SIG-M5 treated with dmso at 0.1 percent for 504 hours (cell line): ENCODE measurements around the gene OBSCN.

Experiments
- DNase-seq: peaks from one replicate; lab custom pipeline; 2025; ENCODE audit not compliant: unreplicated experiment; lab: John Stamatoyannopoulos, UW

The OBSCN gene

GRCh38 chr1:228302086-228302485 is 94.2 kb downstream of the OBSCN start:
- DNase-seq: no peak

GRCh38 chr1:228303596-228303995 is 95.8 kb downstream of the OBSCN start:
- DNase-seq: no peak

DNA sequence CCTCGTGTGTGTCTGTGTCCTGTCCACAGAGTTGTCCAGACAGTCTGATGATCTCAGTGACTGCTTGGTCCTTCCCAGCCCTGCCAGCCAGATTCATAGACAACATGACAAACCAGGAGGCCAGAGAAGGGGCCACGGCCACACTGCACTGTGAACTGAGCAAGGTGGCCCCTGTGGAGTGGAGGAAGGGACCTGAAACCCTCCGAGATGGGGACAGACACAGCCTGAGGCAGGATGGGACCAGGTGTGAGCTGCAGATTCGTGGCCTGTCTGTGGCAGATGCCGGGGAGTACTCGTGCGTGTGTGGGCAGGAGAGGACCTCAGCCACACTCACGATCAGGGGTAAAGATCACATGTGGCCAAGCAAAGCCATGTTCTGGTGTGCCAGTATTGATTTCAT is 96.4 kb downstream of the OBSCN start:
- no peak for DNase-seq

- DNase-seq: no peak
Measured at GRCh38 chr1:228304766-228305395, 97.0 kb downstream of the OBSCN start.

- no peak for DNase-seq
Measured at GRCh38 chr1:228305721-228306152, 97.9 kb downstream of the OBSCN start.

GRCh38 chr1:228306275-228307217 is 98.7 kb downstream of the OBSCN start:
- DNase-seq: no peak

- no peak for DNase-seq
Measured at GRCh38 chr1:228307218-228308023, 99.6 kb downstream of the OBSCN start.

DNA sequence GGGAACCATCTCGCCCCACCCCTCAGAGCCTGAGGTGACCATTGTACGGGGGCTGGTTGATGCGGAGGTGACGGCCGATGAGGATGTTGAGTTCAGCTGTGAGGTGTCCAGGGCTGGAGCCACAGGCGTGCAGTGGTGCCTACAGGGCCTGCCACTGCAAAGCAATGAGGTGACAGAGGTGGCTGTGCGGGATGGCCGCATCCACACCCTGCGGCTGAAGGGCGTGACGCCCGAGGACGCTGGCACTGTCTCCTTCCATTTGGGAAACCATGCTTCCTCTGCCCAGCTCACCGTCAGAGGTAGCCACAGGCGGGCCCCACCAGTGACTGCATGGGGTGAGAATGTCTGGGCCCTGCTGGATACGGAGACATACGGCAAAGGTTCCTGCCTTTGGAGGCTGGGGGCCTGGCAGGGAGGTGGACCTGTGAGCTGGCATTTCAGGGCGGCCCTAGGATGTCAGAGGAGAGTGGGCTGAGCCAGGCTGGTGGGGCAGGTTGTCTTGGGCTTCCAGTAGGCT is 100.3 kb downstream of the OBSCN start:
- no peak for DNase-seq

GRCh38 chr1:228308628-228309325 is 100.9 kb downstream of the OBSCN start:
- DNase-seq: no peak

DNA sequence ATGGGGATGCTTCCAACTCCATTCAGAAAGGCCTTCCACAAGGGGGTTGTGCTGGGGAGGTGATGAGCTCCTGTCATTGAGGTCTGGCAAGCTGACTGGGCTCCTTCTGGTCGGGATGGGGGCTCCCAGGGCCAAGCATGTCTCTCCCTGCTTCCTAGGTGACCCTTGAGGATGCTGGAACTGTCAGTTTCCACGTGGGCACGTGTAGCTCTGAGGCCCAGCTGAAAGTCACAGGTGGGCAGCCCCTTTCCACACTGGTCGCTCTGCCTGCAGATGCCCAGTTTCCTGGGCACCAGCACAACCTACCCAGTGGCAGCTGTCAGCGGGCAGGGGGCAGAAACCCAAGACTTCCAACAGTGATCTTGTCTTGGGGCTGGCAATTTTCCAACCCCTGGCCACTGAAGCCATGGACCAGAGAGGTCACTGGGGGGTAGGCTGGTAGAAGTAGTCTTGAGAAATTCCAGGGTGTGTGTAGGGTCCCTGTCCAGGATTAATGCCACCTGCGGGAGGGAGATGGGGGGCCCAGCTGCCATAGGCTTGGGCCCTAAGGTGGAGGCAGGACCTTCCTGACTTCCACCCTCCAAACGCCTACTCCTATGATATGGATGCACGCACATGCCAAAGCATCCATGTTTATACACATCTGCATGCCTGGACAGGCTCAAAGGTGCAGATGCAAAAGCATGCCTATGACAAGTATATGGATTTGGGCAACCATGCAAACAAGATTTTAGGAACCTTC is 101.7 kb downstream of the OBSCN start:
- no peak for DNase-seq

DNA sequence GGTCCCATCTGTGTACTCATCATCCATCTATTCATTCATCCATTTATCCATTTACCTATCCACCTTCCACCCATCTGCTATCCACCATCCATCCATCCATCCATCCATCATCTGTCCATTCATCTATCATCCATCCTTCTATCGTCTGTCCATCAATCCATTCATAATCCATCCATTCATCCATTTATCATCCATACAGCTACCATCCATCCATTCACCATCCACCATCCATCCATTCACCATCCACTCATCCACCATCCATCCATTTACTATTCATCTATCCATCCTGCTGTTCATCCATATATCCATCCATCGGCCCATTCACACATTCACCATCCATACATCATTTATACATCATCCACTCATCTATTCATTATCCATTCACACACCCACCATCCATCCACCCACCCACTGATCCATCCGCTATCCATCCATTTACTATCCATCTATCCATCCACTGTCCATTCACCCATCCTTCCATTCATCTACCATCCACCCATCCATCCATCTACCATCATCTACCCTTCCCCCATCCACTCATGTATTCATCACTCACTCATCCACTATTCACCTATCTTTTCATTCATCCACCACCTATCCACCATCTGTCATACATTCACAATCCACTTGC is 102.4 kb downstream of the OBSCN start:
- no peak for DNase-seq

DNA sequence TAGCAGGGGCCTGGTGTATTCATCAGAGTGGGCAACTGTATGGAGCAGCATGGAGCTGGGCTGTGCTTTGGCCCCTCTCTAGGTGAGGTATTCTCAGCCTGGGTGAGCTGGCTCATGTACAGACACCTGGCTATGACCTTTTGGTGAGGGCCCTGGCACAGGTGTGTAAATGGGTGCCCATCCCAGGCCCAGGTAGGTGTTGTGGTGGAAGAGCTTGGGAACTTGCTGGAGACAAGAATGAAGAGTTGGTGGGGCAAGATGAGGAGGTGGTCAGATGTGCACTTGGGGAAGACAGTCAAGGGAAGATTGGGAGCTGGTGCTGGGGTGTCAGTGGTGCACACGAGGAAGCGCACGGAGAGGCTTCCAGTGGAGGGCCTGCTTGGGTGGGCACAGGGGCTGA is 103.2 kb downstream of the OBSCN start:
- no peak for DNase-seq

GRCh38 chr1:228312136-228312764 is 104.4 kb downstream of the OBSCN start:
- DNase-seq: no peak

DNA sequence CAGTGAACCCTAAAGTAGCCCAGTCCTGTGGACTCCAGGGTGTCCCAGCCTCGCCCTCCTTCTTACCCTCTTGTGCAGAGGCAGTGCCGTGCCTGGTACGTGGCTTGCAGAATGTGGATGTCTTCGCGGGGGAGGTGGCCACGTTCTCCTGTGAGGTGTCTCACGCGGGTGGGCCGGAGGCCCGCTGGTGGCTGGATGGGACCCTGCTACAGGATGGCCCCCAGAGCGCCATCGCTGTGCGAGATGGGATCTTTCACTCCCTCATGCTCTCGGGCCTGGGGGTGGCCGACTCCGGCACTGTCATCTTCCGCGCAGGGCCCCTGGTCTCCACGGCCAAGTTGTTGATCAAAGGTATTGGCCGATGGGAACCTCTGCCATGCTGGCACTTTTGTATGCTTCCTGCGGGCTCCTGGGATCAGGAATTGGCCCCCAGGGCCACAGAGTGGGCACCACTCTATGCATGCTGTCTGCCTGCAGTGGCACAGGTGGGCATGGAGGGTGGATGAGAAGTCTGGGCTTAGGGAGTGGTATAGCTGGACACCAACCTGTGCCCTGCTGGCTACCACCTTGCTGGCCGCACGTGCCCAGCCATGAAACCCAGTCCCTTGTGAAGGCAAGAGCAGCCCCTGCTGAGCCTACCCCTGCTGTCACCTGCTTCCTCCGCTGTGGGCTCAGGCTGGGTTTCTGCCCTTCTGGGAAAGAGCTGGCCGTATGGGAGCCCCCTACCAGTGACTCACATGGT is 105.9 kb downstream of the OBSCN start:
- no peak for DNase-seq

DNA sequence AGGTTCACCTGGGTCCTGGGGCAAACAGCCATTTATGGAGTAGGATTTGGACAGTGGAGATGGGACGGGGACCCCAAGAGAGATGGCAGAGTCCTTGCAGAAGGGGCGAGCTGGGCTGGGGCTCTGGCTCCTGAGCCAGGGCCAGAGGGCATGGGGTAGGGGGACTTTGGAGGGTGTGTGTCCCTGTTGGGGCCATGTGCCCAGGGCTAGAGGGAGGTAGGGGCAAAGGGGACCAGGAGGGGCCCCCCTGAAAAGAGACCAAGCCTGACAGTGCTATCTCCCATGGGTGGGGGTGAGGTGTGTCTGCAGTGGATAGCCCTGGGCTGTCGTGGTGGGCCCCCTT is 106.4 kb downstream of the OBSCN start:
- DNase-seq: no peak

DNA sequence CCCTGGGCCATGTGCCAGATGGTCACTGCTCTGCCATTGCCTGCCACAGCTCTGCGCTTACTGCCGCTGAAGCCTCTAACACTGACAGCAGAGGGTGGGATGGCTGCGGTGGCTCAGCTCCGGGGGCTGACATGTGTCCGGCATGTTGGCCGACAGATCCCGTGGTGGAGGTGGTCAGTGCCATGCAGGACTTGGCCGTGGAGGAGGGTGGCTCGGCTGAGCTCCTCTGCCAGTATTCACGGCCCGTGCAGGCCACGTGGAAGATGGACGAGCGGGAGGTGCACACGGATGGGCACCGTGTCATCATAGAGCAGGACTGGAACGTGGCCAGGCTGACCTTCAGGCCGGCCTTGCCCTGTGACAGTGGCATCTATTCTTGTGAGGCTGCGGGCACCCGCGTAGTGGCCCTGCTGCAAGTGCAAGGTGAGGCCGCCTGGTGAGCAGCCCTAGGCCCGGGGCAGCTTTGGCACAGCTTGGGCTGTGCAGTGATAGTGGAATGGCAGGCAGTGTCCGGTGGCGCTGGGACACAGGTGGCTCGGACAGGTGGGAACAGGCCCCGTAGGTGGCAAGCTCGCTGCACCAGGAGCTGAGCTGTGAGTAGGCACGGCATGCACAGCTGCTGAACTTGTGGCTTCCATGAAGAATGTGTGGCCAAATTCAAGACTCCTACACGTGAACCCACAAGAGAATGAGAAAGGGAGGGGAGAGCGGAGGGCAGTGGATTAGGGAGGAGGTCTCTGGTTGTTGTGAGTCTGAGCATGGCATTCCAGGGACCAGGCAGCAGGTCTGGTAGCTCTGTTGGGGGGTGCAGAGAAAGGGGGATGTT is 107.0 kb downstream of the OBSCN start:
- no peak for DNase-seq

DNA sequence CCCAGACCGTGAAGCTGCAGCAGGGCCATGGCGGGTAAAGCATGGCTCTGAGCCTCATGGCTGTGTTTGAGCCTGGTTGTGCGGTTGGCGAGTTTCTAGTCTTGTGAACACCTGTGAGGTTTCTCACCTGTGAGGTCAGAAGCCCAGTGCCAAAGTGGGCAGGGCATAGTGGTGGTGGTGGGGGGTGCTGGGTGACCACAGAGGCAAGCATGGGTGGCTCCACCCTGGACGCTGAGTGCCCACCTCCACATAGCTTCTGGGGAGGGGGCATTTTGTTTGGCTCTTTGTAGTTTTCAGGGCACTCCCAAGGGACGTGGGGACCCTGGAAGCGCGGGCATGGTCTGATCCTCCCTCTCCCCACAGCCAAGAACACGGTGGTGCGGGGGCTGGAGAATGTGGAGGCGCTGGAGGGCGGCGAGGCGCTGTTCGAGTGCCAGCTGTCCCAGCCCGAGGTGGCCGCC is 107.7 kb downstream of the OBSCN start:
- no peak for DNase-seq
